MM.1S (cell line): ENCODE results near the gene CNOT4.

Source experiments
- DNase-seq: peaks from one replicate; pipeline ENCODE4 v3.0.0-alpha.2; 2015
- H2AFZ ChIP-seq: fragments of 300-600 bp; sonication (generic); 2 replicates; pipeline ENCODE4 v1.6.0; 2016; ENCODE audit warnings: antibody characterized with exemption, low read length
- H3F3A ChIP-seq: fragments of 300-600 bp; sonication (generic); 2 replicates; pipeline ENCODE4 v1.6.1; 2016; ENCODE audit warnings: mild to moderate bottlenecking, antibody characterized with exemption, low read length, moderate library complexity, mixed read lengths; ENCODE audit not compliant: insufficient read depth
- H3K27ac ChIP-seq: fragments of 300-600 bp; sonication (generic); 2 replicates; pipeline ENCODE4 v1.5.1; 2016; ENCODE audit warnings: mild to moderate bottlenecking, low read length
- H3K27me3 ChIP-seq: fragments of 300-600 bp; sonication (generic); replicated peaks from 2 replicates; pipeline ENCODE4 v1.6.0; 2016; ENCODE audit warnings: low read length; ENCODE audit not compliant: insufficient read depth
- H3K36me3 ChIP-seq: fragments of 300-600 bp; sonication (generic); replicated peaks from 2 replicates; pipeline ENCODE4 v1.6.1; 2016; ENCODE audit warnings: mild to moderate bottlenecking, low read length, mixed read lengths; ENCODE audit not compliant: insufficient read depth
- H3K4me1 ChIP-seq: fragments of 300-600 bp; sonication (generic); 2 replicates; pipeline ENCODE4 v1.6.1; 2016; ENCODE audit warnings: low read length, mixed read lengths
- H3K4me2 ChIP-seq: fragments of 300-600 bp; sonication (generic); 2 replicates; pipeline ENCODE4 v1.6.0; 2016; ENCODE audit warnings: low read depth, low read length
- H3K4me3 ChIP-seq: fragments of 300-600 bp; sonication (generic); 2 replicates; pipeline ENCODE4 v1.5.1; 2016; ENCODE audit warnings: low read length, mixed read lengths
- H3K79me2 ChIP-seq: fragments of 300-600 bp; sonication (generic); 2 replicates; pipeline ENCODE4 v1.6.1; 2016; ENCODE audit warnings: mixed run types, low read length, mixed read lengths
- H3K9ac ChIP-seq: fragments of 300-600 bp; sonication (generic); 2 replicates; pipeline ENCODE4 v1.6.1; 2016; ENCODE audit warnings: low read length, mixed read lengths
- H3K9me2 ChIP-seq: fragments of 300-600 bp; sonication (generic); replicated peaks from 2 replicates; pipeline ENCODE4 v1.6.1; 2016; ENCODE audit warnings: mild to moderate bottlenecking, low read length, mixed read lengths; ENCODE audit not compliant: insufficient read depth
- H3K9me3 ChIP-seq: fragments of 300-600 bp; sonication (generic); replicated peaks from 2 replicates; pipeline ENCODE4 v1.6.1; 2016; ENCODE audit warnings: mild to moderate bottlenecking, low read length, mixed read lengths; ENCODE audit not compliant: insufficient read depth
- H4K20me1 ChIP-seq: fragments of 300-600 bp; sonication (generic); 2 replicates; pipeline ENCODE4 v1.6.1; 2016; ENCODE audit warnings: mild to moderate bottlenecking, low read length, moderate library complexity, mixed read lengths; ENCODE audit not compliant: insufficient read depth
- EZH2 ChIP-seq: fragments of 300-600 bp; sonication (generic); optimal IDR thresholded peaks from 2 replicates; pipeline ENCODE3; 2017; ENCODE audit warnings: low read depth, mild to moderate bottlenecking, antibody characterized with exemption, low read length, mixed read lengths
- EZH2phosphoT487 ChIP-seq: fragments of 300-600 bp; sonication (generic); IDR thresholded peaks from 2 replicates; pipeline ENCODE4 v1.6.1; 2018; ENCODE audit warnings: antibody characterized with exemption, low read length
- TF ChIP-seq, protein P1 (sequence below): fragments of 300-600 bp; sonication (generic); IDR thresholded peaks from 2 replicates; pipeline ENCODE4 v1.5.1; 2016; ENCODE audit warnings: antibody characterized with exemption, low read length, mixed read lengths

The CNOT4 gene

DNA sequence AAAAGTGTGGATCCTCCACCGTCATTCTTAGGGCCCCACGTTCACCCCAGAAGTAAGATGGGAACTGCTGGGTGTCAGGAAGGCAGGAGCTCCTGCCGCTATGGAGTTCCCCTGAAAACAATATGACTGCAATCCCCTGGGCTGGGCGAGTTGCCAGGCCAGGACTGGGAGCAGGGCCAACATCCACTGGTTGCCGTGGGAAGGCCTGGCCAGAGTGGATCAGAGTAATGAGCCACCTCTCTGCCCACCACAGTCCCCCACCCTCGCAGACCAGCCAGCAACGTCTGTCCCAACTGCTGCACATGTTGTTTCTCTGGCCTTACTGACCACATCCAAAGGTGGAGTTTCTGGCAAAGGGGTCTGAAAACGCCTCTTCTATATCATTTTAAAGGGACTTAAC, 189.6 kb downstream of the CNOT4 start:
- Histone ChIP-seq H2AFZ (no peak overlapping the region), H3K4me3 (no peak overlapping the region), H3K79me2 (no peaks in the 10 kb centered on the region), H3K4me1 (no peaks in the 10 kb centered on the region), H3K27me3 (no peaks in the 10 kb centered on the region), H3K27ac (no peak overlapping the region), H4K20me1 (no peaks in the 10 kb centered on the region), H3K36me3 (no peaks in the 10 kb centered on the region), H3K4me2 (no peak overlapping the region), H3K9ac (no peak overlapping the region), H3F3A (no peaks in the 10 kb centered on the region), H3K9me2 (no peaks in the 10 kb centered on the region), H3K9me3 (no peaks in the 10 kb centered on the region)
- TF ChIP-seq EZH2, result no peak
- TF ChIP-seq, protein P1, sequence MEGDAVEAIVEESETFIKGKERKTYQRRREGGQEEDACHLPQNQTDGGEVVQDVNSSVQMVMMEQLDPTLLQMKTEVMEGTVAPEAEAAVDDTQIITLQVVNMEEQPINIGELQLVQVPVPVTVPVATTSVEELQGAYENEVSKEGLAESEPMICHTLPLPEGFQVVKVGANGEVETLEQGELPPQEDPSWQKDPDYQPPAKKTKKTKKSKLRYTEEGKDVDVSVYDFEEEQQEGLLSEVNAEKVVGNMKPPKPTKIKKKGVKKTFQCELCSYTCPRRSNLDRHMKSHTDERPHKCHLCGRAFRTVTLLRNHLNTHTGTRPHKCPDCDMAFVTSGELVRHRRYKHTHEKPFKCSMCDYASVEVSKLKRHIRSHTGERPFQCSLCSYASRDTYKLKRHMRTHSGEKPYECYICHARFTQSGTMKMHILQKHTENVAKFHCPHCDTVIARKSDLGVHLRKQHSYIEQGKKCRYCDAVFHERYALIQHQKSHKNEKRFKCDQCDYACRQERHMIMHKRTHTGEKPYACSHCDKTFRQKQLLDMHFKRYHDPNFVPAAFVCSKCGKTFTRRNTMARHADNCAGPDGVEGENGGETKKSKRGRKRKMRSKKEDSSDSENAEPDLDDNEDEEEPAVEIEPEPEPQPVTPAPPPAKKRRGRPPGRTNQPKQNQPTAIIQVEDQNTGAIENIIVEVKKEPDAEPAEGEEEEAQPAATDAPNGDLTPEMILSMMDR, result no peak
- no peak for TF ChIP-seq EZH2phosphoT487
- no peak for DNase-seq

DNA sequence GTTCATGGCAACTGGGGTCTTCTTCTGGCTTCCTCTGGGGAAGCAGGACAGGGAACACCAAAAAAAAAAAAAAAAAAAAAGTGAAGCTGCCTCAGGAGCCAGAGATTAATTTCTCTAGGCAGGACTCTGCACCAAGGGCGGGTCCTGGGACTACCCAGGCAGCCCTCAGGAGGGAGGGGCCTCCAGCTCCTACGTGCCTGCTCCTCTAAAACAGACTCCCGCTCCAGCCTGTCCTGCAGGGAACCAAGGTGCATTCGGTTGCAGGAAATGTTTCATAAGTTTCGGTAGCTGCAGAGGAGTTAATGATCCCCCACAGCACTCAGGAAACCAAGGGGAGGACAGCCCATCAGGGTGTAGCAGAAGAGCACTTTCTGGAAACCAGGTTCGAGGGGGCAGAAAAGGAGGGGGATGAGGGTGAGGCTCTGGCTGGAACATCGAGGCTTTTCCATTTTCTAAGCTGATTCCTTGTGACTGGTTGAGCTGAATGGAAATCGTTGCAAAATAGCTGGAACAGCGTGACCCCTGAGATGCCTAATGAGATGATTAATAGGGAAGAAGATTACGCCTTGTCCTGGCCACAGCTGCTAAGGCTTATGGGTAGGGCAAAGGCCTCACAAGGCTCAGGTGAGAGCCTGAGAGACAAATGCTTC, 192.1 kb downstream of the CNOT4 start:
- Histone ChIP-seq H3F3A (no peaks in the 10 kb centered on the region), H3K79me2 (no peaks in the 10 kb centered on the region), H3K9ac (no peak overlapping the region), H2AFZ (no peak overlapping the region), H3K4me2 (no peak overlapping the region), H3K4me3 (no peak overlapping the region), H3K36me3 (no peaks in the 10 kb centered on the region), H3K27ac (no peak overlapping the region), H3K9me2 (no peaks in the 10 kb centered on the region), H4K20me1 (no peaks in the 10 kb centered on the region), H3K9me3 (no peaks in the 10 kb centered on the region), H3K27me3 (no peaks in the 10 kb centered on the region), H3K4me1 (no peaks in the 10 kb centered on the region)
- TF ChIP-seq EZH2phosphoT487 (no peak), EZH2 (no peak)
- TF ChIP-seq, protein P1, result no peak
- no peak for DNase-seq

DNA sequence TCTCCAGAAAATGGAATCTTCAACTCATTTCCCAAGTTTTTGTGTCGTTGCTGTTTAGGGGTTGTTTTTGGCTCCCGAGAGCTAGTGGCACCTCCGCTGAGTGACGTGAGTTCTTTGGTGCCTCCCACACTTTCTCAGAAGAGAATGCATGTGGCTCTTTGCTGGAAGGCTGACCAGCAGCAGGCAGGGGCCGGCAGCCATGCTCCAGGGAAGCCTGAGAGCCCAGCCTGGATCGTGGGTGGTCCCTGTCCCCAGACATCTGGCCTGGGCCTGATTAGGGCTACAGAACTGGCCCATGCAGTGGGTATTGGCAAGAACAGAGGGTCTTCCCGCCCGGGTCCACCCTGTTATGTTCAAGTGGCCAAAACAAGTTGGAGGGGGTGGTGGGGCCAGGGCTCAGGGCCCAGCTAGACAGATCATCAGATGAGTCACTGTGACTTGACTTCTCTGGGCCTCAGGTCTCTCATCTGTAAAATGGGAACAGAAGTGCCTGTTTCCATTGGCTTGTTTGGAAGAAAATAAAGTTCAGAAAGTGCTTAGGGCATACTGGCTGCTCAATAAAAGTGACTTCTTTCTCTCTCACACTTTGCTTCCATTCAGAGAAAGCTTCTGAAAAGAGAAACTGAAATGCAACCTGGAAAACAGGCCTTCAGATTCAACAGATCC, 193.1 kb downstream of the CNOT4 start:
- Histone ChIP-seq H3K79me2 (no peaks in the 10 kb centered on the region), H3K36me3 (no peaks in the 10 kb centered on the region), H2AFZ (no peak overlapping the region), H3K27ac (no peak overlapping the region), H3K9ac (no peak overlapping the region), H3K9me3 (no peaks in the 10 kb centered on the region), H3K4me1 (no peaks in the 10 kb centered on the region), H3K27me3 (no peaks in the 10 kb centered on the region), H3K4me3 (no peak overlapping the region), H4K20me1 (no peaks in the 10 kb centered on the region), H3K9me2 (no peaks in the 10 kb centered on the region), H3K4me2 (no peak overlapping the region), H3F3A (no peaks in the 10 kb centered on the region)
- no peak for DNase-seq
- TF ChIP-seq EZH2 (no peak), EZH2phosphoT487 (no peak)
- TF ChIP-seq, protein P1, result no peak
